ENCODE measurements around the gene KRTAP10-12. TPM values are rescaled to one million over a fixed set of nuclear protein-coding genes. Genes with fewer than 3 reads are reported as not detected.
"Not testable (repeated sequence)": the region's sequence is repeated elsewhere in the genome, so short reads cannot be mapped to it uniquely, and the experiment has no call there.

Gene KRTAP10-12
- total RNA-seq, 1 experiment from 2014 or later = not detected

GRCh38 chr21:44658913-44659595, 37.9 kb upstream of the KRTAP10-12 start:
- no peak overlapping the region for H3K4me3 Mint-ChIP-seq (ENCODE audit: unreplicated experiment)
- Histone ChIP-seq H3K4me1 (no peaks in the 10 kb centered on the region), H3K9me3 (peaks cover 5% of the 10 kb centered on the region; the same call in 1 of the 2 replicates), H3K4me3 (ENCODE audit: low read depth, low read length) (no peak overlapping the region), H3K27me3 (replicated peaks; ENCODE audit: control insufficient read depth, insufficient read depth, low read length) (no peaks in the 10 kb centered on the region), H3K36me3 (ENCODE audit: control insufficient read depth, insufficient read depth, low read length) (no peaks in the 10 kb centered on the region)
- peaks cover 7% of the 10 kb centered on the region for H3K27me3 Mint-ChIP-seq (ENCODE audit: insufficient read depth, unreplicated experiment)
- BruUV-seq (replicated peaks) = no TSS peak
- no peaks in the 10 kb centered on the region for H3K36me3 Mint-ChIP-seq (ENCODE audit: insufficient read depth, unreplicated experiment)
- peaks cover 18% of the 10 kb centered on the region for H3K9me3 Mint-ChIP-seq (ENCODE audit: unreplicated experiment)
- intact Hi-C loops (cut with micrococcal nuclease; ENCODE audit: unreplicated experiment) = no loop called here
- ChIA-PET POLR2A (no interaction called here), CTCF (no interaction called here)
- DNase-seq = no peak
- H3K4me1 Mint-ChIP-seq (ENCODE audit: low read depth, unreplicated experiment) = no peaks in the 10 kb centered on the region
- H3K27ac Mint-ChIP-seq (ENCODE audit: unreplicated experiment) = no peak overlapping the region
- no peak for TF ChIP-seq CTCF (IDR thresholded peaks at IDR 0.05; ENCODE audit: insufficient read depth in 1 of 2, low read depth in 1 of 2, low read length in 1 of 2, severe bottlenecking in 1 of 2, unreplicated experiment in 1 of 2)

- CTCF ChIA-PET; intact Hi-C loops (cut with micrococcal nuclease; ENCODE audit: unreplicated experiment); POLR2A ChIA-PET: not testable (repeated sequence)
Observed at GRCh38 chr21:44661567-44661966, 35.4 kb upstream of the KRTAP10-12 start.

GRCh38 chr21:44664691-44665090, 32.3 kb upstream of the KRTAP10-12 start:
- H3K4me3 Mint-ChIP-seq (ENCODE audit: unreplicated experiment) = no peak overlapping the region
- Histone ChIP-seq H3K9me3 (peaks cover 12% of the 10 kb centered on the region; the same call in 1 of the 2 replicates), H3K4me3 (ENCODE audit: low read depth, low read length) (no peak overlapping the region), H3K27me3 (replicated peaks; ENCODE audit: control insufficient read depth, insufficient read depth, low read length) (no peaks in the 10 kb centered on the region), H3K4me1 (no peaks in the 10 kb centered on the region), H3K36me3 (ENCODE audit: control insufficient read depth, insufficient read depth, low read length) (no peaks in the 10 kb centered on the region)
- TF ChIP-seq CTCF (IDR thresholded peaks at IDR 0.05; ENCODE audit: insufficient read depth in 1 of 2, low read depth in 1 of 2, low read length in 1 of 2, severe bottlenecking in 1 of 2, unreplicated experiment in 1 of 2) = no peak
- H3K27ac Mint-ChIP-seq (ENCODE audit: unreplicated experiment) = no peak overlapping the region
- H3K4me1 Mint-ChIP-seq (ENCODE audit: low read depth, unreplicated experiment) = no peaks in the 10 kb centered on the region
- CTCF ChIA-PET = no interaction called here
- H3K9me3 Mint-ChIP-seq (ENCODE audit: unreplicated experiment) = peaks cover 27% of the 10 kb centered on the region
- DNase-seq = no peak
- no peaks in the 10 kb centered on the region for H3K36me3 Mint-ChIP-seq (ENCODE audit: insufficient read depth, unreplicated experiment)
- POLR2A ChIA-PET = no interaction called here
- peaks cover 21% of the 10 kb centered on the region for H3K27me3 Mint-ChIP-seq (ENCODE audit: insufficient read depth, unreplicated experiment)
- BruUV-seq (replicated peaks) = no TSS peak
- intact Hi-C loops (cut with micrococcal nuclease; ENCODE audit: unreplicated experiment) = no loop called here

More at GRCh38 chr21:44661567-44661966, 35.4 kb upstream of the KRTAP10-12 start:
- H3K27ac Mint-ChIP-seq (ENCODE audit: unreplicated experiment); H3K4me3 Mint-ChIP-seq (ENCODE audit: unreplicated experiment); H3K9me3 ChIP-seq; H3K36me3 Mint-ChIP-seq (ENCODE audit: insufficient read depth, unreplicated experiment); H3K4me1 ChIP-seq; H3K4me3 ChIP-seq (ENCODE audit: low read depth, low read length); H3K27me3 ChIP-seq (replicated peaks; ENCODE audit: control insufficient read depth, insufficient read depth, low read length); H3K27me3 Mint-ChIP-seq (ENCODE audit: insufficient read depth, unreplicated experiment); H3K36me3 ChIP-seq (ENCODE audit: control insufficient read depth, insufficient read depth, low read length); DNase-seq; H3K4me1 Mint-ChIP-seq (ENCODE audit: low read depth, unreplicated experiment); BruUV-seq (replicated peaks): not testable (repeated sequence)
- peaks cover 18% of the 10 kb centered on the region for H3K9me3 Mint-ChIP-seq (ENCODE audit: unreplicated experiment)

Data from Caco-2 (cell line).